Measurements from ENCODE around the gene MAN2A1. TPM values are rescaled to one million over a fixed set of nuclear protein-coding genes. Genes with fewer than 3 reads are reported as not detected.
"Not testable (repeated sequence)": the region's sequence is repeated elsewhere in the genome, so short reads cannot be mapped to it uniquely, and the experiment has no call there.

The MAN2A1 gene
- total and polyA plus RNA-seq, 2 experiments from 2014 or later: 32.5 to 129 TPM

DNA sequence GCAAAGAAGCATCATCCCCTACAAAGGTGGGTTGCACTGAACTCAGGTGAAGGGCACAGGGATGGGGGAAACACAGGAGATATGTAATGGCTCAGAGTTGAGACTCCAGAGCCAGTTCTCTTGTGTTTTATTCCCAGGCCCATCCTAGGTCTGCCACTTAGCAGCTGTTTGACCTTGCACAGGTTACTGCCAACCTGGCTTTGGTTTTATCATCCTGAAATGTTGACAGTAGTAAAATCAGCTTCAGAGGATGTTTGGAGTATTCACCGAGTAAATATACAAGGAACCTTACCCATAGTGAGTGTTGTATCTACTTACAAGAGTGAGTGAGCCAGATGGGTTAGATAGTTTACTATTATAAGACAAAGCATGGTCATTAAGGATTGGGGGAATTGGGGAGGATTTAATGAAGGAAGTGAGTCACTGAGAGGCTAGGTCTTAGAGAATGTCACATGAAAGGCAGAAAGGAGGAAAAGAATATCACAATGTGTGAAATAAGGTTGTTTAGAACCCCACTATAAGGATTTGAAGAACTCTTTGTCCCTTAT, 141.3 kb downstream of the MAN2A1 start:
- Mint-ChIP-seq H3K4me3 (no peak overlapping the region), H3K27me3 (ENCODE audit: insufficient read depth, low read depth, poor library complexity) (no peaks in the 10 kb centered on the region), H3K27ac (no peak overlapping the region), H3K9me3 (peaks cover 15% of the 10 kb centered on the region), H3K4me1 (peaks cover 4% of the 10 kb centered on the region; the same call in 2 of the 3 replicates), H3K36me3 (ENCODE audit: low read depth) (peaks cover 75% of the 10 kb centered on the region)
- H2AFZ ChIP-seq: no peak overlapping the region
- no peaks in the 10 kb centered on the region; the same call in 1 of the 2 replicates for H3K36me3 ChIP-seq (ENCODE audit: insufficient read depth)
- ATAC-seq: no peak
- no peaks in the 10 kb centered on the region; the same call in 1 of the 2 replicates for H3K9me2 ChIP-seq (ENCODE audit: insufficient read depth)
- no peaks in the 10 kb centered on the region for H3K27me3 ChIP-seq (ENCODE audit: insufficient read depth)
- DNase-seq (ENCODE audit: low spot score): no peak
- no peaks in the 10 kb centered on the region for H3F3A ChIP-seq (replicated peaks; ENCODE audit: low read depth)
- H3K4me2 ChIP-seq: no peak overlapping the region
- no peaks in the 10 kb centered on the region for H3K4me1 ChIP-seq (ENCODE audit: insufficient read depth)
- no peak overlapping the region for H3K4me3 ChIP-seq
- H4K20me1 ChIP-seq (replicated peaks; ENCODE audit: insufficient read depth): no peaks in the 10 kb centered on the region
- no peaks in the 10 kb centered on the region for H3K79me2 ChIP-seq (replicated peaks; ENCODE audit: insufficient read depth)
- no peak overlapping the region for H3K27ac ChIP-seq (ENCODE audit: low read depth)
- TF ChIP-seq ETS1 (IDR thresholded peaks at IDR 0.05): no peak
- TF ChIP-seq STAT1 (IDR thresholded peaks at IDR 0.05; ENCODE audit: unreplicated experiment): no peak
- TF ChIP-seq ZNF331 (CRISPR knock-in tag; IDR thresholded peaks at IDR 0.05; ENCODE audit: low read depth): no peak
- no peak for TF ChIP-seq ZNF114 (CRISPR knock-in tag; IDR thresholded peaks at IDR 0.05)
- TF ChIP-seq CREB1 (CRISPR knock-in tag; IDR thresholded peaks at IDR 0.05; ENCODE audit: low read depth): no peak
- TF ChIP-seq, protein P1, sequence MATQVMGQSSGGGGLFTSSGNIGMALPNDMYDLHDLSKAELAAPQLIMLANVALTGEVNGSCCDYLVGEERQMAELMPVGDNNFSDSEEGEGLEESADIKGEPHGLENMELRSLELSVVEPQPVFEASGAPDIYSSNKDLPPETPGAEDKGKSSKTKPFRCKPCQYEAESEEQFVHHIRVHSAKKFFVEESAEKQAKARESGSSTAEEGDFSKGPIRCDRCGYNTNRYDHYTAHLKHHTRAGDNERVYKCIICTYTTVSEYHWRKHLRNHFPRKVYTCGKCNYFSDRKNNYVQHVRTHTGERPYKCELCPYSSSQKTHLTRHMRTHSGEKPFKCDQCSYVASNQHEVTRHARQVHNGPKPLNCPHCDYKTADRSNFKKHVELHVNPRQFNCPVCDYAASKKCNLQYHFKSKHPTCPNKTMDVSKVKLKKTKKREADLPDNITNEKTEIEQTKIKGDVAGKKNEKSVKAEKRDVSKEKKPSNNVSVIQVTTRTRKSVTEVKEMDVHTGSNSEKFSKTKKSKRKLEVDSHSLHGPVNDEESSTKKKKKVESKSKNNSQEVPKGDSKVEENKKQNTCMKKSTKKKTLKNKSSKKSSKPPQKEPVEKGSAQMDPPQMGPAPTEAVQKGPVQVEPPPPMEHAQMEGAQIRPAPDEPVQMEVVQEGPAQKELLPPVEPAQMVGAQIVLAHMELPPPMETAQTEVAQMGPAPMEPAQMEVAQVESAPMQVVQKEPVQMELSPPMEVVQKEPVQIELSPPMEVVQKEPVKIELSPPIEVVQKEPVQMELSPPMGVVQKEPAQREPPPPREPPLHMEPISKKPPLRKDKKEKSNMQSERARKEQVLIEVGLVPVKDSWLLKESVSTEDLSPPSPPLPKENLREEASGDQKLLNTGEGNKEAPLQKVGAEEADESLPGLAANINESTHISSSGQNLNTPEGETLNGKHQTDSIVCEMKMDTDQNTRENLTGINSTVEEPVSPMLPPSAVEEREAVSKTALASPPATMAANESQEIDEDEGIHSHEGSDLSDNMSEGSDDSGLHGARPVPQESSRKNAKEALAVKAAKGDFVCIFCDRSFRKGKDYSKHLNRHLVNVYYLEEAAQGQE (IDR thresholded peaks at IDR 0.05; ENCODE audit: unreplicated experiment): no peak
- TF ChIP-seq NANOG (IDR thresholded peaks at IDR 0.05; ENCODE audit: borderline replicate concordance): no peak

GRCh38 chr5:109832207-109833188, 142.8 kb downstream of the MAN2A1 start:
- H3K4me3 Mint-ChIP-seq: not testable (repeated sequence)

More at GRCh38 chr5:109832207-109833188, 142.8 kb downstream of the MAN2A1 start:
- not testable (repeated sequence) for ATAC-seq; H3K27ac Mint-ChIP-seq; H3K79me2 ChIP-seq (replicated peaks; ENCODE audit: insufficient read depth); H2AFZ ChIP-seq; DNase-seq (ENCODE audit: low spot score); H3K36me3 ChIP-seq (ENCODE audit: insufficient read depth); H3K9me2 ChIP-seq (ENCODE audit: insufficient read depth); H3K4me3 ChIP-seq; H3K27me3 ChIP-seq (ENCODE audit: insufficient read depth); H3K4me2 ChIP-seq; H3K27ac ChIP-seq (ENCODE audit: low read depth); H3F3A ChIP-seq (replicated peaks; ENCODE audit: low read depth); H3K27me3 Mint-ChIP-seq (ENCODE audit: insufficient read depth, low read depth, poor library complexity); H4K20me1 ChIP-seq (replicated peaks; ENCODE audit: insufficient read depth)
- peaks cover 15% of the 10 kb centered on the region for H3K9me3 Mint-ChIP-seq
- H3K4me1 ChIP-seq (ENCODE audit: insufficient read depth): peaks cover 13% of the 10 kb centered on the region
- H3K36me3 Mint-ChIP-seq (ENCODE audit: low read depth): peaks cover 68% of the 10 kb centered on the region
- H3K4me1 Mint-ChIP-seq: peaks cover 16% of the 10 kb centered on the region
